Amniotic epithelial cell (primary cell): Measurements from ENCODE around the gene CPS1.

ENCODE experiments used
- DNase-seq: peaks from one replicate; pipeline ENCODE4 v3.0.0-alpha.2; 2010; ENCODE audit warnings: low read depth

CPS1 gene

GRCh38 chr2:210556329-210556980, at the start of gene CPS1:
Gene CPS1, plus strand, starts transcription at chr2:210556599. Its CDS starts 135 bp downstream, at chr2:210556734.
- no peak for DNase-seq

GRCh38 chr2:210515911-210516310, 40.5 kb upstream of the CPS1 start:
- no peak for DNase-seq

GRCh38 chr2:210517264-210517663, 39.1 kb upstream of the CPS1 start:
- DNase-seq, result no peak

- DNase-seq, result peak; percentile 30
Observed at GRCh38 chr2:210519594-210519993, 36.8 kb upstream of the CPS1 start.

- DNase-seq, result no peak
Observed at GRCh38 chr2:210522399-210522798, 34.0 kb upstream of the CPS1 start.

GRCh38 chr2:210523650-210524289, 32.6 kb upstream of the CPS1 start:
- no peak for DNase-seq

- no peak for DNase-seq
Observed at GRCh38 chr2:210524533-210524932, 31.9 kb upstream of the CPS1 start.

GRCh38 chr2:210527286-210527685, 29.1 kb upstream of the CPS1 start:
- DNase-seq, result no peak

- DNase-seq, result no peak
Observed at GRCh38 chr2:210528716-210529115, 27.7 kb upstream of the CPS1 start.

- no peak for DNase-seq
Observed at GRCh38 chr2:210531050-210531449, 25.3 kb upstream of the CPS1 start.

GRCh38 chr2:210531482-210531881, 24.9 kb upstream of the CPS1 start:
- DNase-seq, result no peak

GRCh38 chr2:210533389-210533788, 23.0 kb upstream of the CPS1 start:
- DNase-seq, result no peak

- DNase-seq, result no peak
Observed at GRCh38 chr2:210534879-210535278, 21.5 kb upstream of the CPS1 start.

- no peak for DNase-seq
Observed at GRCh38 chr2:210536973-210537650, 19.3 kb upstream of the CPS1 start.

GRCh38 chr2:210539035-210539434, 17.4 kb upstream of the CPS1 start:
- DNase-seq, result no peak

GRCh38 chr2:210539578-210540416, 16.6 kb upstream of the CPS1 start:
- DNase-seq, result no peak

GRCh38 chr2:210540471-210540870, 15.9 kb upstream of the CPS1 start:
- no peak for DNase-seq

GRCh38 chr2:210540900-210541289, 15.5 kb upstream of the CPS1 start:
- DNase-seq, result no peak

- peak; percentile 50 for DNase-seq
Observed at GRCh38 chr2:210541290-210541902, 15.0 kb upstream of the CPS1 start.

GRCh38 chr2:210544007-210544590, 12.3 kb upstream of the CPS1 start:
- DNase-seq, result no peak

- DNase-seq, result peak; percentile 40
Observed at GRCh38 chr2:210544831-210545230, 11.6 kb upstream of the CPS1 start.
